Urinary bladder (tissue), 4 donors: ENCODE data around the gene AMACR. TPM values are rescaled to one million over a fixed set of nuclear protein-coding genes. Genes with fewer than 3 reads are reported as not detected.

Experiments
- DNase-seq: peaks from one replicate; pipeline ENCODE4 v3.0.0-alpha.2; 2015; ENCODE audit errors: extremely low spot score
- H3K27ac ChIP-seq: one replicate; pipeline ENCODE4 v1.5.1; 2013; ENCODE audit warnings: low read depth, mild to moderate bottlenecking, moderate library complexity
- H3K36me3 ChIP-seq: one replicate; pipeline ENCODE4 v1.6.1; 2013; ENCODE audit warnings: mild to moderate bottlenecking, moderate library complexity; ENCODE audit not compliant: insufficient read depth
- H3K4me1 ChIP-seq: one replicate; pipeline ENCODE4 v1.6.1; 2013; ENCODE audit warnings: mild to moderate bottlenecking, moderate library complexity; ENCODE audit not compliant: insufficient read depth
- H3K4me3 ChIP-seq: one replicate; pipeline ENCODE4 v1.5.1; 2013; ENCODE audit warnings: low read depth, low read length
- WGBS: extraction: QIAGEN DNeasy Blood & Tissue Kit; methylation state at CpG from one replicate; pipeline ENCODE4 v1.1.7; 2013; 5-methylcytosine and 5-hydroxymethylcytosine counted together
- polyA plus RNA-seq: library from polyadenylated mRNA; stranded (reverse); fragments of 200-250 nt; gene quantifications from one replicate; pipeline ENCODE4 v1.2.3, GENCODE V29; 2013
- total RNA-seq: library from RNA; depleted of rRNA; stranded (reverse); fragments of >200 nt; gene quantifications from one replicate; pipeline ENCODE4 v1.2.3, GENCODE V29; 2014
- donor health status: healthy with polysubstance abuse.
- donor health status: healthy.

Gene AMACR
- total and polyA plus RNA-seq, 2 donors = 11.9 to 16.2 TPM

- WGBS = 56% methylated on average over 1 of the region's 1 CpG
- H3K27ac ChIP-seq = no peak overlapping the region
- no peaks in the 10 kb centered on the region for H3K4me1 ChIP-seq
- peaks cover 1% of the 10 kb centered on the region for H3K36me3 ChIP-seq
- H3K4me3 ChIP-seq = no peak overlapping the region
- no peak for DNase-seq
These were observed 22.2 kb upstream of the AMACR start for GRCh38 chr5:34030048-34030447.

- H3K36me3 ChIP-seq = peaks cover 1% of the 10 kb centered on the region
- H3K4me3 ChIP-seq = no peak overlapping the region
- H3K4me1 ChIP-seq = no peaks in the 10 kb centered on the region
- DNase-seq = no peak
- H3K27ac ChIP-seq = no peak overlapping the region
- WGBS = 93% methylated on average over 3 of the region's 3 CpGs
These were observed 20.5 kb upstream of the AMACR start for GRCh38 chr5:34028349-34028748.

GRCh38 chr5:34026089-34026761 lies 18.4 kb upstream of the AMACR start:
- H3K4me3 ChIP-seq = no peak overlapping the region
- DNase-seq = no peak
- H3K4me1 ChIP-seq = no peaks in the 10 kb centered on the region
- no peak overlapping the region for H3K27ac ChIP-seq
- WGBS = 87% methylated on average over 9 of the region's 9 CpGs
- H3K36me3 ChIP-seq = peaks cover 1% of the 10 kb centered on the region

- H3K27ac ChIP-seq = no peak overlapping the region
- 23% methylated on average over 2 of the region's 2 CpGs for WGBS
- peaks cover under 1% of the 10 kb centered on the region for H3K36me3 ChIP-seq
- H3K4me1 ChIP-seq = no peaks in the 10 kb centered on the region
- DNase-seq = no peak
- H3K4me3 ChIP-seq = no peak overlapping the region
These were observed 14.4 kb upstream of the AMACR start for GRCh38 chr5:34022121-34022705.

- 75% methylated on average over 2 of the region's 2 CpGs for WGBS
- Histone ChIP-seq H3K36me3 (no peaks in the 10 kb centered on the region), H3K4me3 (no peak overlapping the region), H3K27ac (no peak overlapping the region), H3K4me1 (no peaks in the 10 kb centered on the region)
- DNase-seq = no peak
These were observed 13.5 kb upstream of the AMACR start for GRCh38 chr5:34021334-34021733.

- WGBS = 98% methylated on average over 1 of the region's 1 CpG
- H3K36me3 ChIP-seq = no peaks in the 10 kb centered on the region
- H3K27ac ChIP-seq = no peak overlapping the region
- no peak overlapping the region for H3K4me3 ChIP-seq
- DNase-seq = no peak
- H3K4me1 ChIP-seq = no peaks in the 10 kb centered on the region
These were observed 12.9 kb upstream of the AMACR start for GRCh38 chr5:34020726-34021125.

- no peak overlapping the region for H3K27ac ChIP-seq
- no peaks in the 10 kb centered on the region for H3K4me1 ChIP-seq
- no peaks in the 10 kb centered on the region for H3K36me3 ChIP-seq
- no peak overlapping the region for H3K4me3 ChIP-seq
- DNase-seq = no peak
- 80% methylated on average over 2 of the region's 2 CpGs for WGBS
These were observed 9.4 kb upstream of the AMACR start for GRCh38 chr5:34017254-34017653.

- Histone ChIP-seq H3K27ac (no peak overlapping the region), H3K36me3 (no peaks in the 10 kb centered on the region), H3K4me3 (no peak overlapping the region), H3K4me1 (no peaks in the 10 kb centered on the region)
- WGBS = 77% methylated on average over 2 of the region's 2 CpGs
- DNase-seq = no peak
These were observed 8.9 kb upstream of the AMACR start for GRCh38 chr5:34016750-34017149.

GRCh38 chr5:34016222-34016621 lies 8.4 kb upstream of the AMACR start:
- 34% methylated on average over 5 of the region's 5 CpGs for WGBS
- no peaks in the 10 kb centered on the region for H3K4me1 ChIP-seq
- no peaks in the 10 kb centered on the region for H3K36me3 ChIP-seq
- H3K27ac ChIP-seq = no peak overlapping the region
- DNase-seq = no peak
- no peak overlapping the region for H3K4me3 ChIP-seq

- no peak for DNase-seq
- Histone ChIP-seq H3K4me1 (no peaks in the 10 kb centered on the region), H3K27ac (no peak overlapping the region), H3K4me3 (no peak overlapping the region), H3K36me3 (no peaks in the 10 kb centered on the region)
- 83% methylated on average over 4 of the region's 4 CpGs for WGBS
These were observed 7.4 kb upstream of the AMACR start for GRCh38 chr5:34015120-34015822.

- Histone ChIP-seq H3K4me3 (no peak overlapping the region), H3K27ac (no peak overlapping the region), H3K4me1 (no peaks in the 10 kb centered on the region), H3K36me3 (no peaks in the 10 kb centered on the region)
- DNase-seq = no peak
- WGBS = 94% methylated on average over 2 of the region's 2 CpGs
These were observed 6.8 kb upstream of the AMACR start for GRCh38 chr5:34014626-34015025.

- Histone ChIP-seq H3K27ac (no peak overlapping the region), H3K36me3 (no peaks in the 10 kb centered on the region), H3K4me3 (no peak overlapping the region), H3K4me1 (no peaks in the 10 kb centered on the region)
- no peak for DNase-seq
- 95% methylated on average over 3 of the region's 3 CpGs for WGBS
These were observed 5.7 kb upstream of the AMACR start for GRCh38 chr5:34013547-34013946.

- Histone ChIP-seq H3K36me3 (no peaks in the 10 kb centered on the region), H3K27ac (no peak overlapping the region), H3K4me3 (no peak overlapping the region), H3K4me1 (no peaks in the 10 kb centered on the region)
- no peak for DNase-seq
These were observed 4.9 kb upstream of the AMACR start for GRCh38 chr5:34012791-34013190.

GRCh38 chr5:34011536-34011935 lies 3.7 kb upstream of the AMACR start:
- Histone ChIP-seq H3K4me1 (no peaks in the 10 kb centered on the region), H3K4me3 (no peak overlapping the region)

More at GRCh38 chr5:34011536-34011935, 3.7 kb upstream of the AMACR start:
- H3K36me3 ChIP-seq = no peaks in the 10 kb centered on the region
- no peak for DNase-seq
- no peak overlapping the region for H3K27ac ChIP-seq
- 63% methylated on average over 4 of the region's 4 CpGs for WGBS
